GM23338 (cell line): Measurements from ENCODE around the gene CDK11A. TPM values are rescaled to one million over a fixed set of nuclear protein-coding genes. Genes with fewer than 3 reads are reported as not detected.
A peak's percentile ranks its signal among the peaks of the same experiment; 100 is the strongest.

Experiments
- ATAC-seq: fragments of 200-7000 bp; cut with Tn5 transposase; 3 replicates; pipeline ENCODE4 v1.9.1; 2020
- DNase-seq: peaks from one replicate; pipeline ENCODE4 v3.0.0-alpha.2; 2015; ENCODE audit warnings: low spot score
- H2AFZ ChIP-seq: fragments of 200-600 bp; sonication (generic); 2 replicates; pipeline ENCODE4 v1.8.0; 2016; ENCODE audit warnings: antibody characterized with exemption, mild to moderate bottlenecking, moderate library complexity
- H3F3A ChIP-seq: fragments of 200-600 bp; sonication (generic); replicated peaks from 2 replicates; pipeline ENCODE4 v1.8.0; 2017; ENCODE audit warnings: antibody characterized with exemption, mixed run types, low read depth
- H3K27ac ChIP-seq: fragments of 200-600 bp; sonication (generic); 2 replicates; pipeline ENCODE4 v1.6.1; 2016; ENCODE audit warnings: low read depth
- H3K27me3 ChIP-seq: fragments of 200-600 bp; sonication (generic); 2 replicates; pipeline ENCODE4 v1.8.0; 2016; ENCODE audit warnings: mild to moderate bottlenecking, mixed run types, moderate library complexity; ENCODE audit not compliant: insufficient read depth
- H3K36me3 ChIP-seq: fragments of 200-600 bp; sonication (generic); 2 replicates; pipeline ENCODE4 v1.8.0; 2016; ENCODE audit warnings: mild to moderate bottlenecking; ENCODE audit not compliant: insufficient read depth
- H3K4me1 ChIP-seq: fragments of 200-600 bp; sonication (generic); 2 replicates; pipeline ENCODE4 v1.8.0; 2016; ENCODE audit warnings: mild to moderate bottlenecking, moderate library complexity; ENCODE audit not compliant: insufficient read depth
- H3K4me2 ChIP-seq: fragments of 200-600 bp; sonication (generic); 2 replicates; pipeline ENCODE4 v1.7.1; 2017; ENCODE audit warnings: mixed run types
- H3K4me3 ChIP-seq: fragments of 200-600 bp; sonication (generic); 2 replicates; pipeline ENCODE4 v1.6.1; 2016; ENCODE audit warnings: mixed run types
- H3K79me2 ChIP-seq: fragments of 200-600 bp; sonication (generic); replicated peaks from 2 replicates; pipeline ENCODE4 v1.8.0; 2017; ENCODE audit warnings: mild to moderate bottlenecking; ENCODE audit not compliant: insufficient read depth
- H3K9me2 ChIP-seq: fragments of 200-600 bp; sonication (generic); 2 replicates; pipeline ENCODE4 v1.8.0; 2017; ENCODE audit not compliant: insufficient read depth
- H4K20me1 ChIP-seq: fragments of 200-600 bp; sonication (generic); replicated peaks from 2 replicates; pipeline ENCODE4 v1.8.0; 2017; ENCODE audit warnings: mild to moderate bottlenecking; ENCODE audit not compliant: insufficient read depth
- H3K27ac Mint-ChIP-seq: 2 replicates; pipeline ENCODE4 v1.8.0; 2020; ENCODE audit warnings: inconsistent platforms, mild to moderate bottlenecking, moderate library complexity, mixed read lengths
- H3K27me3 Mint-ChIP-seq: 3 replicates; pipeline ENCODE4 v1.8.0; 2022; ENCODE audit warnings: low read depth, mild to moderate bottlenecking, moderate library complexity, mixed read lengths, inconsistent platforms; ENCODE audit not compliant: insufficient read depth, poor library complexity
- H3K36me3 Mint-ChIP-seq: 3 replicates; pipeline ENCODE4 v1.8.0; 2021; ENCODE audit warnings: low read depth, mild to moderate bottlenecking, inconsistent platforms, moderate library complexity, mixed read lengths
- H3K4me1 Mint-ChIP-seq: 3 replicates; pipeline ENCODE4 v1.8.0; 2020; ENCODE audit warnings: mild to moderate bottlenecking, inconsistent platforms, mixed read lengths
- H3K4me3 Mint-ChIP-seq: 3 replicates; pipeline ENCODE4 v1.8.0; 2021; ENCODE audit warnings: moderate library complexity, mild to moderate bottlenecking, inconsistent platforms, mixed read lengths
- H3K9me3 Mint-ChIP-seq: 3 replicates; pipeline ENCODE4 v1.8.0; 2020; ENCODE audit warnings: moderate library complexity, mild to moderate bottlenecking, inconsistent platforms, mixed read lengths
- CREB1 ChIP-seq: fragments of 250-450 bp; sonication (Bioruptor Pico); IDR thresholded peaks from 2 replicates; pipeline ENCODE4 v1.5.0; 2020; ENCODE audit warnings: low read depth, mild to moderate bottlenecking, moderate library complexity
- CTCF ChIP-seq, 2 experiments: fragments of 200-600 bp in 1 of 2; sonication (generic) in 1 of 2; conservative IDR thresholded peaks; 2 replicates each; pipeline versions ENCODE4 v1.5.1 to v1.6.1; 2016 to 2017; ENCODE audit warnings: antibody characterized with exemption in 2 of 2, low read depth in 2 of 2, mild to moderate bottlenecking in 2 of 2, moderate library complexity in 1 of 2
- ETS1 ChIP-seq: IDR thresholded peaks from 2 replicates; pipeline ENCODE4 v1.6.1; 2016; ENCODE audit warnings: antibody characterized with exemption
- EZH2phosphoT487 ChIP-seq: fragments of 200-600 bp; sonication (generic); IDR thresholded peaks from one replicate; pipeline ENCODE4 v1.8.1; 2018; ENCODE audit warnings: antibody characterized with exemption; ENCODE audit not compliant: unreplicated experiment
- JUNB ChIP-seq: IDR thresholded peaks from one replicate; pipeline ENCODE4 v1.6.1; 2016; ENCODE audit warnings: antibody characterized with exemption; ENCODE audit not compliant: unreplicated experiment
- NANOG ChIP-seq: IDR thresholded peaks from 2 replicates; pipeline ENCODE4 v1.6.1; 2016; ENCODE audit warnings: antibody characterized with exemption, borderline replicate concordance
- POLR2AphosphoS5 ChIP-seq: IDR thresholded peaks from 2 replicates; pipeline ENCODE4 v1.6.1; 2016; ENCODE audit warnings: antibody characterized with exemption, low read depth
- REST ChIP-seq: IDR thresholded peaks from one replicate; pipeline ENCODE4 v1.6.1; 2018; ENCODE audit warnings: antibody characterized with exemption; ENCODE audit not compliant: unreplicated experiment
- STAT1 ChIP-seq: IDR thresholded peaks from one replicate; pipeline ENCODE4 v1.6.1; 2016; ENCODE audit warnings: antibody characterized with exemption; ENCODE audit not compliant: unreplicated experiment
- ZNF114 ChIP-seq: fragments of 250-450 bp; sonication (Bioruptor Pico); IDR thresholded peaks from 2 replicates; pipeline ENCODE4 v1.5.0; 2020; ENCODE audit warnings: mild to moderate bottlenecking, moderate library complexity
- ZNF331 ChIP-seq: fragments of 250-450 bp; sonication (Bioruptor Pico); IDR thresholded peaks from 2 replicates; pipeline ENCODE4 v1.5.0; 2020; ENCODE audit warnings: low read depth, mild to moderate bottlenecking, moderate library complexity
- ZNF462 ChIP-seq: fragments of 250-450 bp; sonication (Bioruptor Pico); IDR thresholded peaks from 2 replicates; pipeline ENCODE4 v1.5.0; 2020; ENCODE audit warnings: mild to moderate bottlenecking, moderate library complexity
- polyA plus RNA-seq: library from polyadenylated mRNA; unstranded; fragments of >200 nt; fragmentation: Nextera tagmentation; extraction: Ambion mirVana; gene quantifications from 2 replicates; pipeline ENCODE4 v1.2.1, GENCODE V29; 2016
- total RNA-seq: library from RNA; depleted of rRNA; stranded (reverse); fragments of >200 nt; shearing (Covaris generic); gene quantifications from 2 replicates; pipeline ENCODE4 v1.2.3, GENCODE V29; 2014

CDK11A gene
- total and polyA plus RNA-seq, 2 experiments from 2014 or later, result 22.8 to 72.6 TPM

GRCh38 chr1:1684031-1684681 lies 40.0 kb downstream of the CDK11A start:
- peaks cover 26% of the 10 kb centered on the region for H4K20me1 ChIP-seq
- no peaks in the 10 kb centered on the region for H3K9me3 Mint-ChIP-seq
- no peaks in the 10 kb centered on the region for H3K27me3 ChIP-seq

More at GRCh38 chr1:1684031-1684681, 40.0 kb downstream of the CDK11A start:
- H3F3A ChIP-seq, result peaks cover 11% of the 10 kb centered on the region
- no peaks in the 10 kb centered on the region for H3K9me2 ChIP-seq
- Mint-ChIP-seq H3K4me1 (peaks cover 31% of the 10 kb centered on the region), H3K27ac (peak overlapping the region; percentile 92), H3K27me3 (peaks cover 4% of the 10 kb centered on the region), H3K4me3 (peak overlapping the region; percentile 57; the same call in 2 of the 3 replicates), H3K36me3 (peaks cover 13% of the 10 kb centered on the region)
- peak overlapping the region; percentile 86 for H3K27ac ChIP-seq
- peak; percentile 25 for DNase-seq
- TF ChIP-seq REST, result no peak
- TF ChIP-seq CREB1 (CRISPR knock-in tag), result no peak
- TF ChIP-seq EZH2phosphoT487, result no peak
- TF ChIP-seq ZNF331 (CRISPR knock-in tag), result no peak
- no peak for TF ChIP-seq POLR2AphosphoS5
- no peak for TF ChIP-seq ETS1
- TF ChIP-seq ZNF114, result no peak
- TF ChIP-seq JUNB, result no peak
- no peak for TF ChIP-seq ZNF462 (CRISPR knock-in tag)
- TF ChIP-seq NANOG, result no peak
- TF ChIP-seq STAT1, result no peak
- TF ChIP-seq CTCF (conservative IDR thresholded peaks at IDR 0.05; ENCODE audit: low read depth in 2 of 2), result no peak
- peaks cover 9% of the 10 kb centered on the region for H3K4me1 ChIP-seq
- peak overlapping the region; percentile 62 for H3K4me2 ChIP-seq
- H3K36me3 ChIP-seq, result no peaks in the 10 kb centered on the region
- peak overlapping the region; percentile 36; the same call in 1 of the 2 replicates for H3K4me3 ChIP-seq
- peaks cover 93% of the 10 kb centered on the region for H3K79me2 ChIP-seq
- no peak for ATAC-seq
- H2AFZ ChIP-seq, result no peak overlapping the region
